Mononuclear cell (primary cell): ENCODE measurements around the gene MYH7. TPM values are rescaled to one million over a fixed set of nuclear protein-coding genes. Genes with fewer than 3 reads are reported as not detected.

Experiments used
- H3K27me3 ChIP-seq: 2 replicates; pipeline ENCODE4 v1.6.0; 2011; ENCODE audit warnings: low read length, control low read depth; ENCODE audit not compliant: insufficient read depth
- H3K4me1 ChIP-seq: 2 replicates; pipeline ENCODE4 v1.5.1; 2011; ENCODE audit warnings: mild to moderate bottlenecking, low read length, control low read depth; ENCODE audit not compliant: insufficient read depth
- H3K4me3 ChIP-seq: 2 replicates; pipeline ENCODE4 v1.5.1; 2011; ENCODE audit warnings: mild to moderate bottlenecking, low read length, moderate library complexity
- H3K9me3 ChIP-seq: 2 replicates; pipeline ENCODE4 v1.5.1; 2011; ENCODE audit warnings: low read depth, mild to moderate bottlenecking, control low read depth, low read length
- total RNA-seq: library from RNA; depleted of rRNA; stranded (reverse); fragments of >200 nt; gene quantifications from one replicate; pipeline ENCODE4 v1.2.3, GENCODE V29; 2012

The MYH7 gene
- total RNA-seq, 1 donor: not detected

- Histone ChIP-seq H3K9me3 (no peaks in the 10 kb centered on the region), H3K27me3 (no peaks in the 10 kb centered on the region), H3K4me3 (no peak overlapping the region), H3K4me1 (no peaks in the 10 kb centered on the region)
Observed at GRCh38 chr14:23439107-23439835, 3.8 kb upstream of the MYH7 start.

- no peaks in the 10 kb centered on the region for H3K27me3 ChIP-seq
- H3K4me3 ChIP-seq: no peak overlapping the region
- no peaks in the 10 kb centered on the region for H3K4me1 ChIP-seq
- H3K9me3 ChIP-seq: no peaks in the 10 kb centered on the region
Observed at GRCh38 chr14:23438101-23438971, 2.9 kb upstream of the MYH7 start.

GRCh38 chr14:23437133-23438100, 2.0 kb upstream of the MYH7 start:
- Histone ChIP-seq H3K27me3 (no peaks in the 10 kb centered on the region), H3K4me3 (no peak overlapping the region), H3K9me3 (no peaks in the 10 kb centered on the region)

GRCh38 chr14:23436327-23437132, 1.1 kb upstream of the MYH7 start:
- Histone ChIP-seq H3K9me3 (no peaks in the 10 kb centered on the region), H3K27me3 (no peaks in the 10 kb centered on the region), H3K4me1 (no peaks in the 10 kb centered on the region), H3K4me3 (no peak overlapping the region)

More at GRCh38 chr14:23437133-23438100, 2.0 kb upstream of the MYH7 start:
- no peaks in the 10 kb centered on the region for H3K4me1 ChIP-seq

GRCh38 chr14:23434488-23435222, 805 bp downstream of the MYH7 start:
- Histone ChIP-seq H3K27me3 (no peaks in the 10 kb centered on the region), H3K4me3 (no peak overlapping the region), H3K4me1 (no peaks in the 10 kb centered on the region), H3K9me3 (no peaks in the 10 kb centered on the region)

GRCh38 chr14:23433457-23433856, 2.0 kb downstream of the MYH7 start:
- no peaks in the 10 kb centered on the region for H3K4me1 ChIP-seq
- no peak overlapping the region for H3K4me3 ChIP-seq
- no peaks in the 10 kb centered on the region for H3K27me3 ChIP-seq
- no peaks in the 10 kb centered on the region for H3K9me3 ChIP-seq

GRCh38 chr14:23432946-23433345, 2.5 kb downstream of the MYH7 start:
- Histone ChIP-seq H3K9me3 (no peaks in the 10 kb centered on the region), H3K4me3 (no peak overlapping the region), H3K4me1 (no peaks in the 10 kb centered on the region), H3K27me3 (no peaks in the 10 kb centered on the region)

GRCh38 chr14:23432102-23432925, 3.1 kb downstream of the MYH7 start:
- no peaks in the 10 kb centered on the region for H3K4me1 ChIP-seq
- no peak overlapping the region for H3K4me3 ChIP-seq
- no peaks in the 10 kb centered on the region for H3K27me3 ChIP-seq
- no peaks in the 10 kb centered on the region for H3K9me3 ChIP-seq

- Histone ChIP-seq H3K9me3 (no peaks in the 10 kb centered on the region), H3K4me3 (no peak overlapping the region), H3K27me3 (no peaks in the 10 kb centered on the region), H3K4me1 (no peaks in the 10 kb centered on the region)
Observed at GRCh38 chr14:23431486-23431885, 4.0 kb downstream of the MYH7 start.

- Histone ChIP-seq H3K4me1 (no peaks in the 10 kb centered on the region), H3K9me3 (no peaks in the 10 kb centered on the region), H3K27me3 (no peaks in the 10 kb centered on the region), H3K4me3 (no peak overlapping the region)
Observed at GRCh38 chr14:23430723-23431085, 4.8 kb downstream of the MYH7 start.

GRCh38 chr14:23430016-23430722, 5.3 kb downstream of the MYH7 start:
- no peaks in the 10 kb centered on the region for H3K4me1 ChIP-seq

GRCh38 chr14:23428686-23429495, 6.6 kb downstream of the MYH7 start:
- Histone ChIP-seq H3K27me3 (no peaks in the 10 kb centered on the region), H3K4me3 (no peak overlapping the region), H3K9me3 (no peaks in the 10 kb centered on the region), H3K4me1 (no peaks in the 10 kb centered on the region)

More at GRCh38 chr14:23430016-23430722, 5.3 kb downstream of the MYH7 start:
- Histone ChIP-seq H3K4me3 (no peak overlapping the region), H3K9me3 (no peaks in the 10 kb centered on the region), H3K27me3 (no peaks in the 10 kb centered on the region)
